T-helper 1 cell treated with Interleukin-12 subunit alpha and Interleukin-12 subunit beta and Interleukin-4 antibody, amounts not matched to agents 30 ng/mL and 1 ng/mL, for 36 hours (primary cell): ENCODE results near the gene CNTNAP5. TPM values are rescaled to one million over a fixed set of nuclear protein-coding genes. Genes with fewer than 3 reads are reported as not detected.

ENCODE experiments used
- intact Hi-C: fragments of 100-400 bp; cut with micrococcal nuclease; formaldehyde crosslinking; loops from one replicate; pipeline ENCODE4 v1.15.1; 2024
- total RNA-seq: library from RNA; stranded (reverse); gene quantifications from 2 replicates; pipeline ENCODE4 v1.2.3, GENCODE V29; 2022

The CNTNAP5 gene
- total RNA-seq, 1 donor from 2014 or later, result not detected

- intact Hi-C loops, result no loop called here
Measured at GRCh38 chr2:124607679-124608078, 582.6 kb downstream of the CNTNAP5 start.

- intact Hi-C loops, result no loop called here
Measured at GRCh38 chr2:124609667-124610066, 584.6 kb downstream of the CNTNAP5 start.

- intact Hi-C loops, result no loop called here
Measured at GRCh38 chr2:124610141-124610540, 585.1 kb downstream of the CNTNAP5 start.

DNA sequence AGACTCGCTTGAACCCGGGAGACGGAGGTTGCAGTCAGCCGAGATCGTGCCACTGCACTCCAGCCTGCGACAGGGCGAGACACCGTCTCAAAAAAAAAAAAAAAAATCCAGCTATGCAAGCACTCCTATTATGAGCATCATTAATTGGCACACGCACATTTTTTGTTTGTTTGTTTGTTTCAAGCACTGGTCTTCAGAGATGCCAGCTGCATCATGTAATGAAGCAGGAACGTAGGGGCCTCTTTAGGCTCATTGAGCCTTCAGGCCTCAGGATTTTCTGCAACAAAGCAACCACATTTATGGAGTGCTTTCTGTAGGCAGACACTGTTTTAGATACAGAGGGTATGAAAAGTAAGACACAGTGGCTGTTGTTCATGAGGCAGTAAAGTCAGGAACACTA lies 585.8 kb downstream of the CNTNAP5 start:
- intact Hi-C loops, result no loop called here

DNA sequence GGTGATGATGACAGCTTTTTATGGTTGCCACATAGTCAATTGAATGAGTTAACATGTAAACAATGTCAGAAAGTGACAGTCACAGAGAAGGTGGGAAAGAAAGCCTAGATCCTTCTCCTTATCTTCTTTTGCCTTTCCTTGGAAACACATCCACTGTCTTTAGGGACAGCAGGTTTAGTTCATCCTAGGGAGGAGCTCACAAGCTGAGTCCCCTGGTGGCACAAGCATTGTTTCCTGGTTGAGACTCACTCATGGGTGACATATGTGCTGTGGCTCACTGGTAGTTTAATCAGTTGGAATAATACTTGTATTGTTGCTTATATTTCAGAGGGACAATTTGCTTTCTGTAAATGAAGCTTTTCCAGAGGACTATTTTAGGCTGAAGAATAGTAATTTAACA lies 598.5 kb downstream of the CNTNAP5 start:
- intact Hi-C loops, result no loop called here

GRCh38 chr2:124625561-124625960 lies 600.5 kb downstream of the CNTNAP5 start:
- intact Hi-C loops, result no loop called here

DNA sequence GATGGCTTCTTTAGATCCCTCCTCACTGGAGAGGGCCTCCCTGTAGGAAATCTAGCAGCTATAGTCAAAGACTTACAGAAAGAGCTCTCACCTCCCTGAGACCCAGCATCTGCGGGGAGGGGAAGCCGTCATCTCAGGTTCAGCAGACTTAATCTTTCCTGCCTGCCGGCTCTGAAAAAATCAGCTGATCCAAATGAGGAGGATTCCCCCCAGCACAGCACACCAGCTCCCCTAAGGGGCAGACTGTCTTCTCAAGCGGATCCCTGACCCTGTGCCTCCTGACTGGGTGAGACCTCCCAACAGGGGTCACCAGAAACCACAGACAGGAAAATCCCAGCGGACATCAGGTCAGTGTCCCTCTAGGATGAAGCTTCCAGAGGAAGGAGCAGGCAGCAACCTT lies 601.9 kb downstream of the CNTNAP5 start:
- intact Hi-C loops, result no loop called here

- intact Hi-C loops, result no loop called here
Measured at GRCh38 chr2:124633812-124634211, 608.7 kb downstream of the CNTNAP5 start.

DNA sequence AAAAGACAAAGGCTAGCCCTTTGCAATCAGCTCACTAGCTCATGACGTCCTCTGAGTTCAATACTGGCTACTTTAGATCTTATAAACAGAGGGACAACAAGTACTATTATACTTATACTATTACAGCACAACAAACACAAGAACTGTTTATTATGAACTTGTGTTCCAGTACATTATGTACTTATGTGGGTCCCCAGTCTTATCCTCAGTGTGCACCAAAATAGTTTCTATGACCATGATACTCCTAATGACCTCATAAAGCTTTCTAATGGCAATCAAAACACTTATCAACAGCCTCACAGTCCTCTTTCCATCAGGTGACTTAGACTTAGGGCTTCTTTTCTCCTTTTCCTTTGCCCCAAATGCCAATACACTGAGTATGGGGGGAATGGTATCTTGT lies 614.4 kb downstream of the CNTNAP5 start:
- intact Hi-C loops, result no loop called here

DNA sequence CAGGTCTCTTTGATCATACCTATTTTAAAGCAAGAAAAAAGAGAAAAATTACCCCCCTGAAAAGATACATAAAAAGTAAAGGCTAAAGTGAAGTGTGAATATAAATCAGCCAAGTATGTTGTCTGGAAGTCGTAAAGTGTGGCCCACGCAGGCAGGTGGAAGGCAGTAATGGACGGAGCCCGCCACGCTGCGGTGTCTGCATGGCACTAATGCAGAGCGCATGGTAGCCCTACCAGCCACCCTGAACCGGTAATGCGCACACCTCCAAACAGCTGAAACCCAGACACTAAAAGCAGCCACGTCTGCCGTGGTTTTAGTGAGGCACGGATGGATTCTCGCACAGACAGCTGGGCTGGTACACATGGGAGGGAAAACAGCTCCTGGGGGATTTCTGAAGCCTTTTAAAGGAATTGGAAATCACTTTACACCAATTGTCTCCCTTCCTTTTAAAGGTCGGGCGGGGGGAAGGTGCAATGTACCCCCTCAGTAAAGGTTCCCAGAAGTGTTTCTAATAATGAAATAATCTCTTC lies 615.2 kb downstream of the CNTNAP5 start:
- intact Hi-C loops, result no loop called here

GRCh38 chr2:124646166-124646815 lies 621.2 kb downstream of the CNTNAP5 start:
- intact Hi-C loops, result no loop called here

DNA sequence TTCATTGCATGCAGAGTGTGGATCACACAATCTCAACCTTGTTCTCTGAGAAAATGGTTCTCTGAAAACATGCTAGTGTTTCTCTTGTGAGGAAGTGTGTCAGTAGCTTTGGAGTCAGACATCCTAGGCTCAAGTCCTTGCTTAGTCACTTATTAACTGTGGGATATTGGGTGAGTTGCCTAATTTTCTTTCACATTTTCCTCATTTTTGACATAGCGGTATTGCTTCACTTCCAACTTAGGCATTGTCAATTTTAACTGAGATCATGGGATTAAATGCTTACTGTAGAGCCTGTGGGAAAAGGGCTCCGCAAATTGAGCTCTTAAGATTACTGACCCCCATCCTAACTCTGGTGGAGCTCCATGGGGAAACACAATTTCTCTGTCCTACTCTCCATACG lies 622.2 kb downstream of the CNTNAP5 start:
- intact Hi-C loops, result no loop called here

GRCh38 chr2:124647663-124648062 lies 622.6 kb downstream of the CNTNAP5 start:
- intact Hi-C loops, result no loop called here

- intact Hi-C loops, result no loop called here
Measured at GRCh38 chr2:124649001-124649400, 623.9 kb downstream of the CNTNAP5 start.

DNA sequence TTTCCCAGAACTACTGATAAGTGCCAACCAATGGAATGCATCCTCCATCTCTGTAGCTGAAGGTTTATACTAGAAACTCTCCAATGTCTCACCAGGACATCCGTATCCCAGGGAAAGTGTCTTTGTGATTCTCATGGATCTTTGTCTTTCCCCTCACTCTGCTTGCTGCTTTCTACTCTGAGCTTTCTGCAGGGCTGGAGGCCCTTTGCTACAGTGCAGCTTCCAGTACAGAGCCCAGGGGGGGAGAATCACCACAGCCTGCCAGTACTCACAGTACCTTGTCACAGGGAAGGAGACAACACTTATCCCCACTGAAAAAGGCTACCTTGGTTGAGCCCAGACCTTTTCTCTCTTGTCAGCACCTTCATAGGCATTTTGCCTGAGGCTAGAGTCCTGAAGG lies 627.0 kb downstream of the CNTNAP5 start:
- intact Hi-C loops, result no loop called here

DNA sequence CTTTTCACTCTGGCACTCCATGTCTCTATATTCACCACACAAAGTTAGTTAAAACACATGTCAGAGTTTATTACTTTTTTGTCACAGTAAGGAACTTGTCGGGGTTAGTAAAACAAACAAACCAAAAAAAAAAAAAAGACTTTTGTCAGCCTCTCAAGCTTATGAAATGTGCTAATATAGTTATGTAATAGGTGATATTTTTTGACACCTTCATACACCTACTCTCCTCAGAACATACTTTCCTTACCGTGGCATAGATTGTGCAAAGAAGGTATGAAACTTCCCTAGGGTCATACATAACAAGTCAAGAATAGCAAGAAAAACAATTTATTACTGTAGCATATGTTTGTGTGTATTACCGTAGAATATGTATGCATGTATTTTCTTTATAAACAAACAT lies 633.3 kb downstream of the CNTNAP5 start:
- intact Hi-C loops, result no loop called here

DNA sequence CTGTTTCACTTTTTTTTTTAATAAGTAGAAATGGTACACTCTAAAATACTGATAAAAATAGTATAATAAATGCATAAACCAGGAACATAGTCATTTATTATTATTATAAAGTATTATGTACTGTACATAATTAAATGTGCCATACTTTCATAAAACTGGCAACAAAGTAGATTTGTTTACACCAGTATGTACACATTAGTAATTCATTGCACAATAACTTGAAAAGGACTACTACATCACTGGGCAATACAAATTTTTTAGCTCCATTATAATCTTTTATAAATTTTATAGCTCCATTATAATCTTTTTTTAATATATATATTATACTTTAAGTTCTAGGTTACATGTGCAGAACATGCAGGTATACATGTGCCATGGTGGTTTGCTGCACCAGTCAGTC lies 636.5 kb downstream of the CNTNAP5 start:
- intact Hi-C loops, result no loop called here

GRCh38 chr2:124662946-124663644 lies 638.0 kb downstream of the CNTNAP5 start:
- intact Hi-C loops, result no loop called here

GRCh38 chr2:124663645-124663997 lies 638.5 kb downstream of the CNTNAP5 start:
- intact Hi-C loops, result no loop called here

DNA sequence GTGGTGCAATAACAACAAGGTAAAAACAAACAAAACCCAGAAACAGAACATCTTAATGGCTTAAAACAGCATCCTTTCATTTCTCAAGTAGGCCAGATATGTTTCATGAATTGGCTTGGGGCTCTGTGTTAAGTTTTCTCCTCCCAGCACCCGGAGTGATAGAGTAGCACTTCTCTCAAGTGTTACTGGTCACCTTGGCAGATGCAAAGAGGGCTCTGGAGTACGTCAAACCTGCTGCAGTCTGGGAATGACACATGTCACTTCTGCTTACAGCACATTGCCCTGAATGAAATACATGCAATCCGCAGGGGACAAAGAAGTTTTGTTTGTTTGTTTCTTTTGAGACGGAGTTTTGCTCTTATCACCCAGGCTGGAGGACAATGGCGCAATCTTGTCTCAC lies 639.3 kb downstream of the CNTNAP5 start:
- intact Hi-C loops, result no loop called here

- intact Hi-C loops, result no loop called here
Measured at GRCh38 chr2:124666976-124667375, 641.9 kb downstream of the CNTNAP5 start.

GRCh38 chr2:124668161-124668560 lies 643.1 kb downstream of the CNTNAP5 start:
- intact Hi-C loops, result no loop called here

GRCh38 chr2:124670187-124670586 lies 645.1 kb downstream of the CNTNAP5 start:
- intact Hi-C loops, result no loop called here
